Mesothelial cell of epicardium (in vitro differentiated cells): ENCODE data around the gene DNAAF3. TPM values are rescaled to one million over a fixed set of nuclear protein-coding genes. Genes with fewer than 3 reads are reported as not detected.

Experiments used
- DNase-seq, 2 experiments: peaks; one replicate each; pipeline ENCODE4 v3.0.0; 2021; ENCODE audit warnings: low spot score in 2 of 2; ENCODE audit not compliant: unreplicated experiment in 2 of 2
- H3K27ac Mint-ChIP-seq: 2 replicates; pipeline ENCODE4 v1.8.0; 2021; ENCODE audit warnings: mixed read lengths
- H3K27me3 Mint-ChIP-seq: 2 replicates; pipeline ENCODE4 v1.8.0; 2021; ENCODE audit warnings: low read depth, mixed read lengths
- H3K36me3 Mint-ChIP-seq: 2 replicates; pipeline ENCODE4 v1.8.0; 2021; ENCODE audit warnings: mixed read lengths
- H3K4me1 Mint-ChIP-seq: 2 replicates; pipeline ENCODE4 v1.8.0; 2021; ENCODE audit warnings: mixed read lengths
- H3K4me3 Mint-ChIP-seq: 2 replicates; pipeline ENCODE4 v1.8.0; 2021; ENCODE audit warnings: mild to moderate bottlenecking, moderate library complexity, mixed read lengths
- H3K9me3 Mint-ChIP-seq: 2 replicates; pipeline ENCODE4 v1.8.0; 2021; ENCODE audit warnings: mixed read lengths
- CTCF ChIP-seq: fragments of 200-600 bp; sonication (generic); IDR thresholded peaks from one replicate; pipeline ENCODE4 v1.5.0; 2021; ENCODE audit warnings: antibody characterized with exemption; ENCODE audit not compliant: unreplicated experiment
- total RNA-seq: library from RNA; stranded (reverse); gene quantifications from 3 replicates; pipeline ENCODE4 v1.2.1, GENCODE V29; 2021

Gene DNAAF3
- total RNA-seq, 1 donor from 2014 or later: 4.4 TPM

- H3K27me3 Mint-ChIP-seq: no peaks in the 10 kb centered on the region
- H3K4me3 Mint-ChIP-seq: peak overlapping the region; percentile 31
- DNase-seq: peak; percentile 64 to 74
- H3K36me3 Mint-ChIP-seq: peaks cover 5% of the 10 kb centered on the region
- H3K27ac Mint-ChIP-seq: peak overlapping the region; percentile 93
- TF ChIP-seq CTCF: no peak
- H3K9me3 Mint-ChIP-seq: no peaks in the 10 kb centered on the region
- H3K4me1 Mint-ChIP-seq: peaks cover 32% of the 10 kb centered on the region
Observed at GRCh38 chr19:55113570-55114039, 52.8 kb downstream of the DNAAF3 start.

- H3K27ac Mint-ChIP-seq: peak overlapping the region; percentile 93
- no peak for TF ChIP-seq CTCF
- H3K36me3 Mint-ChIP-seq: peaks cover 8% of the 10 kb centered on the region
- H3K9me3 Mint-ChIP-seq: no peaks in the 10 kb centered on the region
- no peaks in the 10 kb centered on the region for H3K27me3 Mint-ChIP-seq
- peak overlapping the region; percentile 31 for H3K4me3 Mint-ChIP-seq
- H3K4me1 Mint-ChIP-seq: peaks cover 32% of the 10 kb centered on the region
- no peak for DNase-seq
Observed at GRCh38 chr19:55112777-55113569, 53.4 kb downstream of the DNAAF3 start.

GRCh38 chr19:55112246-55112776 is 54.1 kb downstream of the DNAAF3 start:
- no peak overlapping the region for H3K4me3 Mint-ChIP-seq
- H3K36me3 Mint-ChIP-seq: peaks cover 8% of the 10 kb centered on the region
- DNase-seq: no peak
- no peaks in the 10 kb centered on the region for H3K9me3 Mint-ChIP-seq
- H3K4me1 Mint-ChIP-seq: peaks cover 29% of the 10 kb centered on the region
- no peaks in the 10 kb centered on the region for H3K27me3 Mint-ChIP-seq
- H3K27ac Mint-ChIP-seq: peak overlapping the region; percentile 93
- no peak for TF ChIP-seq CTCF

GRCh38 chr19:55111238-55111831 is 55.1 kb downstream of the DNAAF3 start:
- Mint-ChIP-seq H3K4me1 (peaks cover 23% of the 10 kb centered on the region), H3K36me3 (peaks cover 14% of the 10 kb centered on the region), H3K27me3 (no peaks in the 10 kb centered on the region), H3K27ac (peak overlapping the region; percentile 64), H3K9me3 (no peaks in the 10 kb centered on the region), H3K4me3 (no peak overlapping the region)
- no peak for TF ChIP-seq CTCF
- DNase-seq: no peak

GRCh38 chr19:55109527-55110291 is 56.7 kb downstream of the DNAAF3 start:
- H3K36me3 Mint-ChIP-seq: peaks cover 14% of the 10 kb centered on the region
- no peak overlapping the region for H3K4me3 Mint-ChIP-seq
- H3K27ac Mint-ChIP-seq: no peak overlapping the region
- H3K9me3 Mint-ChIP-seq: no peaks in the 10 kb centered on the region
- TF ChIP-seq CTCF: no peak
- DNase-seq: no peak
- H3K4me1 Mint-ChIP-seq: peaks cover 8% of the 10 kb centered on the region
- no peaks in the 10 kb centered on the region for H3K27me3 Mint-ChIP-seq
